IPS-18c (cell line): Measurements from ENCODE around the gene EIF3CL.
"Not testable (repeated sequence)": the region's sequence is repeated elsewhere in the genome, so short reads cannot be mapped to it uniquely, and the experiment has no call there.

ENCODE experiments used
- H3K4me3 ChIP-seq: 2 replicates; pipeline ENCODE4 v1.7.0; 2013; ENCODE audit warnings: low read depth, mild to moderate bottlenecking, low read length, moderate library complexity; ENCODE audit not compliant: insufficient read depth
- H3K9me3 ChIP-seq: one replicate; pipeline ENCODE4 v1.6.1; 2013; ENCODE audit warnings: mild to moderate bottlenecking, low read length, moderate library complexity; ENCODE audit not compliant: control insufficient read depth, insufficient read depth

EIF3CL gene

GRCh38 chr16:28367926-28368325 is 35.7 kb downstream of the EIF3CL start:
- H3K9me3 ChIP-seq, H3K4me3 ChIP-seq: not testable (repeated sequence)

- H3K9me3 ChIP-seq, H3K4me3 ChIP-seq: not testable (repeated sequence)
Measured at GRCh38 chr16:28364268-28365173, 39.1 kb downstream of the EIF3CL start.

- H3K4me3 ChIP-seq, H3K9me3 ChIP-seq: not testable (repeated sequence)
Measured at GRCh38 chr16:28363408-28363807, 40.2 kb downstream of the EIF3CL start, which contains the start of gene NPIPB6. NPIPB6 (minus strand) TSS chr16:28363508; CDS start chr16:28362822, 686 bp downstream.

GRCh38 chr16:28362600-28362999 is 41.0 kb downstream of the EIF3CL start:
- H3K9me3 ChIP-seq, H3K4me3 ChIP-seq: not testable (repeated sequence)

GRCh38 chr16:28338230-28338629 is 65.4 kb downstream of the EIF3CL start:
- H3K4me3 ChIP-seq, H3K9me3 ChIP-seq: not testable (repeated sequence)

GRCh38 chr16:28336940-28337710 is 66.5 kb downstream of the EIF3CL start:
- not testable (repeated sequence) for H3K9me3 ChIP-seq, H3K4me3 ChIP-seq

GRCh38 chr16:28335678-28336077 is 68.0 kb downstream of the EIF3CL start:
- not testable (repeated sequence) for H3K4me3 ChIP-seq, H3K9me3 ChIP-seq

GRCh38 chr16:28332632-28333031 is 71.0 kb downstream of the EIF3CL start:
- not testable (repeated sequence) for H3K9me3 ChIP-seq, H3K4me3 ChIP-seq

- H3K9me3 ChIP-seq, H3K4me3 ChIP-seq: not testable (repeated sequence)
Measured at GRCh38 chr16:28330981-28331380, 72.7 kb downstream of the EIF3CL start.

GRCh38 chr16:28330232-28330631 is 73.4 kb downstream of the EIF3CL start:
- not testable (repeated sequence) for H3K9me3 ChIP-seq, H3K4me3 ChIP-seq
